ENCODE results near the gene SNAPC3.

DNA sequence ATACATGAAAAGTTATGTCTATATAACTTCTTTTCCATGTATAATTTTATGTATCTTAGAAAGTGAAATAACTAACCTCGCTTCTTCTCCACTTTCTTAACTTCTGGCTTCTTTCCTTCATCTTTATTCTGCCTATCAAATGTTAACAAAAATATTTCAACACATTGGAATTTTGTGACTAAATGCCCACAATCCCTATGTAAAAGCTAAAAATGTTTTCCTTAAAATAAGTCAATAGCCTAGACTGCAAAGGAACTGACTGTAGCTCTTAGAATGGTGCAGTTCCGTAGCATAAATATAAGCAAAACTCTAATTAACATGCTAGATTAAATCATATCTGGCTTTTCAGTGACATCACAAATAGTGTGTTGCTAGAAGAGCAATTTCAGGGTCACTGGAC, 47.2 kb downstream of the SNAPC3 start:
- TF ChIP-seq, protein P1, sequence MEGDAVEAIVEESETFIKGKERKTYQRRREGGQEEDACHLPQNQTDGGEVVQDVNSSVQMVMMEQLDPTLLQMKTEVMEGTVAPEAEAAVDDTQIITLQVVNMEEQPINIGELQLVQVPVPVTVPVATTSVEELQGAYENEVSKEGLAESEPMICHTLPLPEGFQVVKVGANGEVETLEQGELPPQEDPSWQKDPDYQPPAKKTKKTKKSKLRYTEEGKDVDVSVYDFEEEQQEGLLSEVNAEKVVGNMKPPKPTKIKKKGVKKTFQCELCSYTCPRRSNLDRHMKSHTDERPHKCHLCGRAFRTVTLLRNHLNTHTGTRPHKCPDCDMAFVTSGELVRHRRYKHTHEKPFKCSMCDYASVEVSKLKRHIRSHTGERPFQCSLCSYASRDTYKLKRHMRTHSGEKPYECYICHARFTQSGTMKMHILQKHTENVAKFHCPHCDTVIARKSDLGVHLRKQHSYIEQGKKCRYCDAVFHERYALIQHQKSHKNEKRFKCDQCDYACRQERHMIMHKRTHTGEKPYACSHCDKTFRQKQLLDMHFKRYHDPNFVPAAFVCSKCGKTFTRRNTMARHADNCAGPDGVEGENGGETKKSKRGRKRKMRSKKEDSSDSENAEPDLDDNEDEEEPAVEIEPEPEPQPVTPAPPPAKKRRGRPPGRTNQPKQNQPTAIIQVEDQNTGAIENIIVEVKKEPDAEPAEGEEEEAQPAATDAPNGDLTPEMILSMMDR (conservative IDR thresholded peaks at IDR 0.05; ENCODE audit: low read depth, low read length): no peak
- TF ChIP-seq, protein P2, sequence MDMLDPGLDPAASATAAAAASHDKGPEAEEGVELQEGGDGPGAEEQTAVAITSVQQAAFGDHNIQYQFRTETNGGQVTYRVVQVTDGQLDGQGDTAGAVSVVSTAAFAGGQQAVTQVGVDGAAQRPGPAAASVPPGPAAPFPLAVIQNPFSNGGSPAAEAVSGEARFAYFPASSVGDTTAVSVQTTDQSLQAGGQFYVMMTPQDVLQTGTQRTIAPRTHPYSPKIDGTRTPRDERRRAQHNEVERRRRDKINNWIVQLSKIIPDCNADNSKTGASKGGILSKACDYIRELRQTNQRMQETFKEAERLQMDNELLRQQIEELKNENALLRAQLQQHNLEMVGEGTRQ (IDR thresholded peaks at IDR 0.05; ENCODE audit: low read depth, low read length): no peak
- no peak for TF ChIP-seq BHLHE40 (IDR thresholded peaks at IDR 0.05; ENCODE audit: low read depth, low read length)
- TF ChIP-seq SMC3 (IDR thresholded peaks at IDR 0.05; ENCODE audit: low read depth, low read length): no peak
- no peak for TF ChIP-seq POLR2A (IDR thresholded peaks at IDR 0.05; ENCODE audit: low read depth, low read length)
- TF ChIP-seq RFX5 (IDR thresholded peaks at IDR 0.05; ENCODE audit: low read depth, low read length): no peak
- TF ChIP-seq RAD21 (IDR thresholded peaks at IDR 0.05; ENCODE audit: low read length): no peak
- TF ChIP-seq FOS (IDR thresholded peaks at IDR 0.05; ENCODE audit: low read depth, low read length): no peak
- TF ChIP-seq CEBPB (IDR thresholded peaks at IDR 0.05; ENCODE audit: low read depth, low read length): no peak

Data from IMR-90 (cell line).